ENCODE measurements around the gene WWOX.

DNA sequence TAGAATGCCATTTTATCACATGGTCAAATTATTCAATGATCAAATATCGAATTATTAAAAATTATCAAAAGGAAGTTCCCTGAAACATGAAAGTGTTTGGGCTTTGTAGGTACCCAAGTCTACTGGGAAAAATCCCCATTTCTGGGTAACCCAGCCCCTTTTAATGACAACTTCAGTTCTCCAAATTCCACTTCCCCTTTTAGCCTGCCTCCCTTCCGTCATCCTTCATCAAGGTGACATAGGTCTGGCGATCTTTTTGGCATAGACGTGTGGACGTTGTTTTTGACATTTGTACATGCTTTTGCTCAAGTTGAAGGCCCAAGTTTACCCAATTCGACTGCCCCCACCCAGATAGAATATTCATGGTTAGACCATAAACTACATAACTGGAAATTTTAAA, 840.1 kb downstream of the WWOX start:
- TF ChIP-seq, protein P1, sequence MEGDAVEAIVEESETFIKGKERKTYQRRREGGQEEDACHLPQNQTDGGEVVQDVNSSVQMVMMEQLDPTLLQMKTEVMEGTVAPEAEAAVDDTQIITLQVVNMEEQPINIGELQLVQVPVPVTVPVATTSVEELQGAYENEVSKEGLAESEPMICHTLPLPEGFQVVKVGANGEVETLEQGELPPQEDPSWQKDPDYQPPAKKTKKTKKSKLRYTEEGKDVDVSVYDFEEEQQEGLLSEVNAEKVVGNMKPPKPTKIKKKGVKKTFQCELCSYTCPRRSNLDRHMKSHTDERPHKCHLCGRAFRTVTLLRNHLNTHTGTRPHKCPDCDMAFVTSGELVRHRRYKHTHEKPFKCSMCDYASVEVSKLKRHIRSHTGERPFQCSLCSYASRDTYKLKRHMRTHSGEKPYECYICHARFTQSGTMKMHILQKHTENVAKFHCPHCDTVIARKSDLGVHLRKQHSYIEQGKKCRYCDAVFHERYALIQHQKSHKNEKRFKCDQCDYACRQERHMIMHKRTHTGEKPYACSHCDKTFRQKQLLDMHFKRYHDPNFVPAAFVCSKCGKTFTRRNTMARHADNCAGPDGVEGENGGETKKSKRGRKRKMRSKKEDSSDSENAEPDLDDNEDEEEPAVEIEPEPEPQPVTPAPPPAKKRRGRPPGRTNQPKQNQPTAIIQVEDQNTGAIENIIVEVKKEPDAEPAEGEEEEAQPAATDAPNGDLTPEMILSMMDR (IDR thresholded peaks at IDR 0.05), result no peak
- no peak for TF ChIP-seq EP300 (IDR thresholded peaks at IDR 0.05)
